Epithelial cell of proximal tubule (primary cell): ENCODE results near the gene CST3. TPM values are rescaled to one million over a fixed set of nuclear protein-coding genes. Genes with fewer than 3 reads are reported as not detected.
"Not testable (repeated sequence)": the region's sequence is repeated elsewhere in the genome, so short reads cannot be mapped to it uniquely, and the experiment has no call there.

Experiments used
- DNase-seq: peaks from one replicate; pipeline ENCODE4 v3.0.0-alpha.2; 2011; ENCODE audit warnings: low read depth
- H3K4me3 ChIP-seq: 2 replicates; pipeline ENCODE4 v1.5.1; 2011; ENCODE audit warnings: low read depth, mild to moderate bottlenecking, low read length
- CTCF ChIP-seq: conservative IDR thresholded peaks from 2 replicates; pipeline ENCODE4 v1.5.1; 2012; ENCODE audit warnings: low read depth, mild to moderate bottlenecking, low read length
- total RNA-seq: library from RNA; depleted of rRNA; stranded (reverse); fragments of >200 nt; gene quantifications from 2 replicates; pipeline ENCODE4 v1.2.3, GENCODE V29; 2015

CST3 gene
- total RNA-seq, 1 donor from 2014 or later = 347 TPM

- no peak for DNase-seq
- no peak for TF ChIP-seq CTCF
Observed at GRCh38 chr20:23627501-23627900, 10.3 kb downstream of the CST3 start.

GRCh38 chr20:23626040-23626620 lies 11.6 kb downstream of the CST3 start:
- no peak for DNase-seq
- no peak overlapping the region for H3K4me3 ChIP-seq
- TF ChIP-seq CTCF = no peak

More at GRCh38 chr20:23627501-23627900, 10.3 kb downstream of the CST3 start:
- no peak overlapping the region for H3K4me3 ChIP-seq

- no peak overlapping the region for H3K4me3 ChIP-seq
- no peak for DNase-seq
- TF ChIP-seq CTCF = no peak
Observed at GRCh38 chr20:23625236-23625964, 12.4 kb downstream of the CST3 start.

- no peak for TF ChIP-seq CTCF
- DNase-seq = no peak
- H3K4me3 ChIP-seq = no peak overlapping the region
Observed at GRCh38 chr20:23624324-23624691, 13.4 kb downstream of the CST3 start.

GRCh38 chr20:23623666-23624323 lies 14.0 kb downstream of the CST3 start:
- no peak overlapping the region for H3K4me3 ChIP-seq
- no peak for DNase-seq
- TF ChIP-seq CTCF = no peak

GRCh38 chr20:23622839-23623343 lies 14.9 kb downstream of the CST3 start:
- TF ChIP-seq CTCF = no peak
- peak; percentile 78 for DNase-seq
- peak overlapping the region; percentile 44 for H3K4me3 ChIP-seq

- H3K4me3 ChIP-seq = peak overlapping the region; percentile 44
- DNase-seq = not testable (repeated sequence)
Observed at GRCh38 chr20:23622401-23622800, 15.4 kb downstream of the CST3 start.

- not testable (repeated sequence) for H3K4me3 ChIP-seq, DNase-seq
Observed at GRCh38 chr20:23620670-23621386, 16.9 kb downstream of the CST3 start.
